IMR-90 (cell line): ENCODE measurements around the gene PPM1G. TPM values are rescaled to one million over a fixed set of nuclear protein-coding genes. Genes with fewer than 3 reads are reported as not detected.
A peak's percentile ranks its signal among the peaks of the same experiment; 100 is the strongest.

ENCODE experiments used
- ATAC-seq: fragments of 200-7000 bp; cut with Tn5 transposase; 2 replicates; pipeline ENCODE4 v1.9.1; 2020; ENCODE audit warnings: low read depth, mild to moderate bottlenecking, moderate library complexity
- BruUV-seq: library from RNA; stranded (reverse); fragments of 400-500 nt; replicated peaks from 2 replicates; lab custom pipeline; 2021; lab: Mats Ljungman, UMichigan
- CTCF ChIA-PET: fragments of 300-600 bp; formaldehyde crosslinking; extraction: SDS; loops from one replicate; lab custom pipeline; 2021; ENCODE audit warnings: antibody characterized with exemption; lab: Yijun Ruan, JAX
- POLR2A ChIA-PET: fragments of 300-600 bp; sonication (Branson Sonifier 250); formaldehyde crosslinking; loops from one replicate; lab custom pipeline; 2022; ENCODE audit warnings: antibody characterized with exemption; ENCODE audit not compliant: unreplicated experiment; lab: Charles Lee
- DNase-seq: peaks from one replicate; pipeline ENCODE4 v3.0.0; 2013
- H2AFZ ChIP-seq: replicated peaks from 2 replicates; pipeline ENCODE3; 2013; ENCODE audit warnings: low read length, mild to moderate bottlenecking; ENCODE audit not compliant: poor library complexity
- H2AK5ac ChIP-seq: 2 replicates; pipeline ENCODE4 v1.6.1; 2013; ENCODE audit warnings: low read depth, low read length, inconsistent platforms
- H2AK9ac ChIP-seq: replicated peaks from 2 replicates; pipeline ENCODE3; 2013; ENCODE audit warnings: mild to moderate bottlenecking, low read depth, low read length, moderate library complexity; ENCODE audit not compliant: poor library complexity
- H2BK120ac ChIP-seq: 2 replicates; pipeline ENCODE4 v1.6.1; 2013; ENCODE audit warnings: low read depth, low read length, inconsistent platforms
- H2BK15ac ChIP-seq: 3 replicates; pipeline ENCODE4 v1.6.1; 2013; ENCODE audit warnings: low read depth, low read length, inconsistent platforms
- H2BK20ac ChIP-seq: 2 replicates; pipeline ENCODE4 v1.6.1; 2013; ENCODE audit warnings: low read depth, mild to moderate bottlenecking, inconsistent platforms, low read length, moderate library complexity
- H2BK5ac ChIP-seq: 2 replicates; pipeline ENCODE4 v1.6.1; 2013; ENCODE audit warnings: mild to moderate bottlenecking, low read depth, low read length, inconsistent platforms; ENCODE audit not compliant: poor library complexity, severe bottlenecking
- H3K14ac ChIP-seq: replicated peaks from 2 replicates; pipeline ENCODE4 v1.6.1; 2013; ENCODE audit warnings: low read depth, low read length, inconsistent platforms
- H3K18ac ChIP-seq: 2 replicates; pipeline ENCODE4 v1.6.1; 2013; ENCODE audit warnings: low read depth, low read length, control low read depth
- H3K23ac ChIP-seq: 2 replicates; pipeline ENCODE4 v1.6.1; 2013; ENCODE audit warnings: low read depth, low read length, inconsistent platforms
- H3K27ac ChIP-seq: 2 replicates; pipeline ENCODE4 v1.5.1; 2013; ENCODE audit warnings: mild to moderate bottlenecking, control low read depth, low read length; ENCODE audit not compliant: insufficient read depth
- H3K27me3 ChIP-seq: 2 replicates; pipeline ENCODE4 v1.6.1; 2013; ENCODE audit warnings: low read length; ENCODE audit not compliant: control insufficient read depth, insufficient read depth
- H3K36me3 ChIP-seq: 2 replicates; pipeline ENCODE4 v1.6.1; 2013; ENCODE audit warnings: low read length, mixed read lengths; ENCODE audit not compliant: control insufficient read depth, insufficient read depth
- H3K4ac ChIP-seq: 2 replicates; pipeline ENCODE4 v1.6.1; 2013; ENCODE audit warnings: low read depth, low read length, inconsistent platforms
- H3K4me1 ChIP-seq: 2 replicates; pipeline ENCODE4 v1.6.1; 2013; ENCODE audit warnings: low read length, mixed read lengths; ENCODE audit not compliant: control insufficient read depth, insufficient read depth
- H3K4me2 ChIP-seq: 2 replicates; pipeline ENCODE4 v1.6.1; 2013; ENCODE audit warnings: low read depth, mild to moderate bottlenecking, control low read depth, low read length, moderate library complexity
- H3K4me3 ChIP-seq: 2 replicates; pipeline ENCODE4 v1.5.1; 2013; ENCODE audit warnings: low read depth, mild to moderate bottlenecking, control low read depth, low read length, moderate library complexity; ENCODE audit not compliant: insufficient read depth
- H3K56ac ChIP-seq: 2 replicates; pipeline ENCODE4 v1.6.1; 2013; ENCODE audit warnings: low read length, inconsistent platforms; ENCODE audit not compliant: insufficient read depth; ENCODE audit errors: extremely low read depth
- H3K79me1 ChIP-seq, 2 experiments: 2 replicates each; pipeline ENCODE4 v1.6.1; 2013; ENCODE audit warnings: low read length in 2 of 2, inconsistent platforms in 1 of 2, low read depth in 1 of 2
- H3K9ac ChIP-seq: 2 replicates; pipeline ENCODE4 v1.6.1; 2013; ENCODE audit warnings: low read depth, low read length, control low read depth
- H3K9me1 ChIP-seq: 2 replicates; pipeline ENCODE4 v1.6.1; 2013; ENCODE audit warnings: low read length, inconsistent platforms; ENCODE audit not compliant: insufficient read depth
- H3K9me3 ChIP-seq: 2 replicates; pipeline ENCODE4 v1.6.1; 2013; ENCODE audit warnings: low read length; ENCODE audit not compliant: control insufficient read depth, insufficient read depth
- H4K20me1 ChIP-seq: 2 replicates; pipeline ENCODE4 v1.6.1; 2013; ENCODE audit warnings: low read length, inconsistent platforms; ENCODE audit not compliant: insufficient read depth
- H4K5ac ChIP-seq: 2 replicates; pipeline ENCODE4 v1.6.1; 2013; ENCODE audit warnings: mild to moderate bottlenecking, low read depth, low read length, control low read depth
- H4K8ac ChIP-seq, 2 experiments: 2 replicates each; pipeline ENCODE4 v1.6.1; 2013; ENCODE audit warnings: low read depth in 2 of 2, low read length in 2 of 2, control low read depth in 1 of 2, inconsistent platforms in 1 of 2
- H4K91ac ChIP-seq: 2 replicates; pipeline ENCODE4 v1.6.1; 2013; ENCODE audit warnings: low read depth, low read length, inconsistent platforms; ENCODE audit not compliant: insufficient read depth
- BHLHE40 ChIP-seq: fragments of 150-350 bp; IDR thresholded peaks from 2 replicates; pipeline ENCODE4 v1.6.1; 2016; ENCODE audit warnings: mild to moderate bottlenecking, low read depth, low read length
- CEBPB ChIP-seq: IDR thresholded peaks from 2 replicates; pipeline ENCODE4 v1.6.1; 2012; ENCODE audit warnings: low read depth, low read length, improper control_type of control experiment
- CHD1 ChIP-seq: IDR thresholded peaks from 2 replicates; pipeline ENCODE4 v1.6.1; 2012; ENCODE audit warnings: low read depth, low read length, improper control_type of control experiment
- FOS ChIP-seq: fragments of 150-350 bp; IDR thresholded peaks from 2 replicates; pipeline ENCODE4 v1.6.1; 2016; ENCODE audit warnings: low read depth, low read length
- MAFK ChIP-seq: IDR thresholded peaks from 2 replicates; pipeline ENCODE4 v1.6.1; 2012; ENCODE audit warnings: low read depth, low read length, improper control_type of control experiment
- MAZ ChIP-seq: IDR thresholded peaks from 2 replicates; pipeline ENCODE4 v1.6.1; 2012; ENCODE audit warnings: low read depth, mild to moderate bottlenecking, low read length, improper control_type of control experiment, moderate library complexity, borderline replicate concordance
- MXI1 ChIP-seq: IDR thresholded peaks from 2 replicates; pipeline ENCODE4 v1.6.1; 2012; ENCODE audit warnings: low read depth, mild to moderate bottlenecking, low read length, moderate library complexity, borderline replicate concordance
- NFE2L2 ChIP-seq: fragments of 150-350 bp; IDR thresholded peaks from 2 replicates; pipeline ENCODE4 v1.6.1; 2016; ENCODE audit warnings: low read depth, mild to moderate bottlenecking, low read length
- POLR2A ChIP-seq: IDR thresholded peaks from 2 replicates; pipeline ENCODE4 v1.6.1; 2012; ENCODE audit warnings: mild to moderate bottlenecking, low read depth, low read length
- RAD21 ChIP-seq: IDR thresholded peaks from 2 replicates; pipeline ENCODE4 v1.6.1; 2012; ENCODE audit warnings: low read length, improper control_type of control experiment
- RCOR1 ChIP-seq: IDR thresholded peaks from 2 replicates; pipeline ENCODE4 v1.6.1; 2012; ENCODE audit warnings: mild to moderate bottlenecking, low read length, improper control_type of control experiment; ENCODE audit not compliant: insufficient replicate concordance
- SMC3 ChIP-seq: fragments of 150-350 bp; IDR thresholded peaks from 2 replicates; pipeline ENCODE4 v1.6.1; 2016; ENCODE audit warnings: low read depth, mild to moderate bottlenecking, antibody characterized with exemption, low read length, moderate library complexity
- WGBS, 2 experiments: methylation state at CpG; one replicate each; pipeline versions ENCODE4 v1.1.5 to v1.1.7; 2013; ENCODE audit warnings: missing lambda C conversion rate in 2 of 2; ENCODE audit not compliant: insufficient read length in 1 of 2; ENCODE audit errors: extremely low coverage in 2 of 2; 5-methylcytosine and 5-hydroxymethylcytosine counted together
- dilution Hi-C: fragments of 300-500 bp; cut with HindIII; formaldehyde crosslinking; loops from one replicate; pipeline ENCODE4 v1.14.3; 2018; ENCODE audit warnings: low sequenced_read_pairs; ENCODE audit not compliant: unreplicated experiment
- in situ Hi-C: fragments of 300-500 bp; cut with MboI; formaldehyde crosslinking; loops from 3 replicates; pipeline ENCODE4 v1.14.3; 2019; ENCODE audit warnings: low sequenced_read_pairs, inconsistent platforms, mixed read lengths
- intact Hi-C: fragments of 100-400 bp; cut with micrococcal nuclease; formaldehyde crosslinking; loops from 2 replicates; pipeline ENCODE4 v1.10.0; 2022
- polyA plus RNA-seq, 3 experiments: library from polyadenylated mRNA; depleted of rRNA; stranded (reverse); fragments of >200 nt; gene quantifications; 2 replicates each; pipeline ENCODE4 v1.2.3, GENCODE V29; 2012; ENCODE audit warnings: low replicate concordance in 1 of 3
- total RNA-seq: library from RNA; depleted of rRNA; stranded (reverse); fragments of >200 nt; gene quantifications from 2 replicates; pipeline ENCODE4 v1.2.3, GENCODE V29; 2012
- TF ChIP-seq, protein P1 (sequence below): fragments of 150-350 bp; IDR thresholded peaks from 2 replicates; pipeline ENCODE4 v1.6.1; 2017; ENCODE audit warnings: mild to moderate bottlenecking, antibody characterized with exemption, low read length, low read depth
- TF ChIP-seq, protein P2 (sequence below): conservative IDR thresholded peaks from 2 replicates; pipeline ENCODE4 v1.5.1; 2012; ENCODE audit warnings: mild to moderate bottlenecking, low read depth, low read length, improper control_type of control experiment

The PPM1G gene
- total and polyA plus RNA-seq, 2 of the 4 experiments (the other 2 are of a cell fraction): 57.6 to 95.9 TPM

- intact Hi-C loops: no loop called here
- Histone ChIP-seq H4K20me1 (peaks cover 4% of the 10 kb centered on the region), H3K27ac (no peak within 1 kb of the TSS)
- TF ChIP-seq NFE2L2: no peak
- no peak for TF ChIP-seq SMC3
- no peak for TF ChIP-seq MXI1
- TF ChIP-seq MAZ: no peak
- TF ChIP-seq MAFK: no peak
- TF ChIP-seq, protein P1, sequence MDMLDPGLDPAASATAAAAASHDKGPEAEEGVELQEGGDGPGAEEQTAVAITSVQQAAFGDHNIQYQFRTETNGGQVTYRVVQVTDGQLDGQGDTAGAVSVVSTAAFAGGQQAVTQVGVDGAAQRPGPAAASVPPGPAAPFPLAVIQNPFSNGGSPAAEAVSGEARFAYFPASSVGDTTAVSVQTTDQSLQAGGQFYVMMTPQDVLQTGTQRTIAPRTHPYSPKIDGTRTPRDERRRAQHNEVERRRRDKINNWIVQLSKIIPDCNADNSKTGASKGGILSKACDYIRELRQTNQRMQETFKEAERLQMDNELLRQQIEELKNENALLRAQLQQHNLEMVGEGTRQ: no peak
- TF ChIP-seq FOS: no peak
- TF ChIP-seq, protein P2, sequence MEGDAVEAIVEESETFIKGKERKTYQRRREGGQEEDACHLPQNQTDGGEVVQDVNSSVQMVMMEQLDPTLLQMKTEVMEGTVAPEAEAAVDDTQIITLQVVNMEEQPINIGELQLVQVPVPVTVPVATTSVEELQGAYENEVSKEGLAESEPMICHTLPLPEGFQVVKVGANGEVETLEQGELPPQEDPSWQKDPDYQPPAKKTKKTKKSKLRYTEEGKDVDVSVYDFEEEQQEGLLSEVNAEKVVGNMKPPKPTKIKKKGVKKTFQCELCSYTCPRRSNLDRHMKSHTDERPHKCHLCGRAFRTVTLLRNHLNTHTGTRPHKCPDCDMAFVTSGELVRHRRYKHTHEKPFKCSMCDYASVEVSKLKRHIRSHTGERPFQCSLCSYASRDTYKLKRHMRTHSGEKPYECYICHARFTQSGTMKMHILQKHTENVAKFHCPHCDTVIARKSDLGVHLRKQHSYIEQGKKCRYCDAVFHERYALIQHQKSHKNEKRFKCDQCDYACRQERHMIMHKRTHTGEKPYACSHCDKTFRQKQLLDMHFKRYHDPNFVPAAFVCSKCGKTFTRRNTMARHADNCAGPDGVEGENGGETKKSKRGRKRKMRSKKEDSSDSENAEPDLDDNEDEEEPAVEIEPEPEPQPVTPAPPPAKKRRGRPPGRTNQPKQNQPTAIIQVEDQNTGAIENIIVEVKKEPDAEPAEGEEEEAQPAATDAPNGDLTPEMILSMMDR: no peak
- no peak for TF ChIP-seq CEBPB
- no peak for TF ChIP-seq CHD1
- TF ChIP-seq POLR2A: no peak
- TF ChIP-seq RAD21: no peak
- no peak for TF ChIP-seq BHLHE40
- no peak for TF ChIP-seq RCOR1
These were observed 32.8 kb upstream of the PPM1G start, which contains the start of gene KRTCAP3 for GRCh38 chr2:27441958-27442919. KRTCAP3 (plus strand) TSS chr2:27442381; CDS start chr2:27442413, 32 bp downstream.

More at GRCh38 chr2:27441958-27442919, 32.8 kb upstream of the PPM1G start, which contains the start of gene KRTCAP3:
- Histone ChIP-seq H3K36me3 (peaks cover 39% of the 10 kb centered on the region), H3K9me3 (no peaks in the 10 kb centered on the region), H3K4me1 (no peaks in the 10 kb centered on the region), H3K79me1 (no peaks in the 10 kb centered on the region; a peak in 1 of 4 replicates), H2BK5ac (no peak within 1 kb of the TSS), H3K4ac (no peak within 1 kb of the TSS), H3K4me3 (no peak within 1 kb of the TSS), H3K4me2 (no peak within 1 kb of the TSS), H2AK9ac (peak within 1 kb of the TSS; percentile 55), H3K27me3 (no peaks in the 10 kb centered on the region), H4K91ac (no peak within 1 kb of the TSS), H3K18ac (no peak within 1 kb of the TSS), H2AFZ (no peak within 1 kb of the TSS), H2BK15ac (no peak within 1 kb of the TSS), H2BK20ac (no peak within 1 kb of the TSS), H4K8ac (no peak within 1 kb of the TSS), H3K9me1 (no peaks in the 10 kb centered on the region), H3K9ac (no peak within 1 kb of the TSS), H2BK120ac (no peak within 1 kb of the TSS), H3K23ac (no peak within 1 kb of the TSS), H3K14ac (no peak within 1 kb of the TSS), H2AK5ac (no peak within 1 kb of the TSS), H3K56ac (no peak within 1 kb of the TSS), H4K5ac (no peak within 1 kb of the TSS)
- POLR2A ChIA-PET: no interaction called here
- CTCF ChIA-PET: no interaction called here
- in situ Hi-C loops: no loop called here
- dilution Hi-C loops: no loop called here
- DNase-seq (no peak), ATAC-seq (peak; percentile 19)
- WGBS, 2 experiments: 59% methylated on average over 32 of the region's 80 CpGs; no CpG with 5 or more reads in 1 of the 2 experiments
- no TSS peak for BruUV-seq
